SK-N-SH treated with all-trans-retinoic acid at 6 μM for 48 hours (cell line): Measurements from ENCODE around the gene GLRA1.

Experiments
- GLIS3 ChIP-seq: fragments of 250-450 bp; sonication (Bioruptor Pico); IDR thresholded peaks from 2 replicates; pipeline ENCODE4 v1.5.0; 2020; ENCODE audit warnings: mild to moderate bottlenecking, moderate library complexity
- PATZ1 ChIP-seq: fragments of 250-450 bp; sonication (Bioruptor Pico); IDR thresholded peaks from 2 replicates; pipeline ENCODE4 v1.8.0; 2020; ENCODE audit warnings: mild to moderate bottlenecking, moderate library complexity, borderline replicate concordance
- RARB ChIP-seq: fragments of 250-450 bp; sonication (Bioruptor Pico); IDR thresholded peaks from 2 replicates; pipeline ENCODE4 v1.8.0; 2021; ENCODE audit warnings: mild to moderate bottlenecking, moderate library complexity
- ZC3H10 ChIP-seq: fragments of 250-450 bp; sonication (Bioruptor Pico); IDR thresholded peaks from 2 replicates; pipeline ENCODE4 v1.5.1; 2021; ENCODE audit warnings: mild to moderate bottlenecking, moderate library complexity
- ZFP3 ChIP-seq: fragments of 250-450 bp; sonication (Bioruptor Pico); IDR thresholded peaks from 2 replicates; pipeline ENCODE4 v1.5.0; 2020; ENCODE audit warnings: mild to moderate bottlenecking, moderate library complexity
- ZNF565 ChIP-seq: fragments of 450-650 bp; formaldehyde crosslinking; conservative IDR thresholded peaks from 2 replicates; pipeline ENCODE4 v1.5.0; 2020; ENCODE audit warnings: low read depth, mild to moderate bottlenecking, moderate library complexity

- TF ChIP-seq RARB (CRISPR knock-in tag) (no peak), ZFP3 (CRISPR knock-in tag) (no peak), ZC3H10 (no peak), ZNF565 (CRISPR knock-in tag) (no peak), PATZ1 (CRISPR knock-in tag) (no peak), GLIS3 (CRISPR knock-in tag) (no peak)
These were observed 27.6 kb downstream of the GLRA1 start for GRCh38 chr5:151897020-151897552.
